ENCODE results near the gene GNAQ.

GNAQ gene

DNA sequence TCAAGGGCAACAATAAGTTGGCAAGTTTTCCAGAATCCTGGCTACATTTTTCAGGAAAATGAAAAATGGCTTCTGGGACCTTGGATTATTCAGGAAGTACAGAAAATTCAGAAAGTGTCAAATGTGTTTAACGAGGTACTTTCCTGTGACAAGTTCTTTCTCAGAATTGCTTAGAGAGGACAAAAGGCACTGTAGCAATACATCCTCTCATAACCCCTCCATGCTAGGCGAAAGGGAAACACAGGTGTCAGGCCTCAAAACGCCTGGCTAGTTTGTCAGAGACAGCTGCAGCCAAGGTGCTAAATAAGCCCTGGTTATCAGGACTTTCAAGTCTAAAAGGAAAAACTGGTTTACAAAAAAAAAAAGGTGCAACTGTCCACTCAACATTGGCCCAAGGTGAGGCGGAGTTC, 115.2 kb downstream of the GNAQ start:
- in situ Hi-C loops (cut with MboI; ENCODE audit: low sequenced_read_pairs) = no loop called here

DNA sequence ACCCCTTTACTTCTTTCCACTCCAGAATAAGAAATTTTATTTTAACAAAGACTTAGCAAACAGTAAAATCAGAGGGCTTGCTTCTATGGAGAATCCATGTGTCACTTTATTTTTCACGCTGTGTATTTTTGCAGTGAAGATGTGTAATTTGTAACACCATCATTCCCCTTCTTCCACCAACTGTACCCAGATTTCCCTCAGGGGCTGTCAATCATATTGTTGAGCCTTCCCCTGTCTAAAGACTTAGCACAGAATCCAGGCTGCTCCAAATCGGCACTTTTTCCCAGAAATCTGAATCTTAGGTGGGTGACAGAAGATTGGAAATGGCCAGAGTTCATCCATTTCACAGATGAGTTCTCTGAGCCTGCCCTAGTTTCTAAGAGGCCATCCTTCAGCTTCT, 115.9 kb downstream of the GNAQ start:
- in situ Hi-C loops (cut with MboI; ENCODE audit: low sequenced_read_pairs) = no loop called here

DNA sequence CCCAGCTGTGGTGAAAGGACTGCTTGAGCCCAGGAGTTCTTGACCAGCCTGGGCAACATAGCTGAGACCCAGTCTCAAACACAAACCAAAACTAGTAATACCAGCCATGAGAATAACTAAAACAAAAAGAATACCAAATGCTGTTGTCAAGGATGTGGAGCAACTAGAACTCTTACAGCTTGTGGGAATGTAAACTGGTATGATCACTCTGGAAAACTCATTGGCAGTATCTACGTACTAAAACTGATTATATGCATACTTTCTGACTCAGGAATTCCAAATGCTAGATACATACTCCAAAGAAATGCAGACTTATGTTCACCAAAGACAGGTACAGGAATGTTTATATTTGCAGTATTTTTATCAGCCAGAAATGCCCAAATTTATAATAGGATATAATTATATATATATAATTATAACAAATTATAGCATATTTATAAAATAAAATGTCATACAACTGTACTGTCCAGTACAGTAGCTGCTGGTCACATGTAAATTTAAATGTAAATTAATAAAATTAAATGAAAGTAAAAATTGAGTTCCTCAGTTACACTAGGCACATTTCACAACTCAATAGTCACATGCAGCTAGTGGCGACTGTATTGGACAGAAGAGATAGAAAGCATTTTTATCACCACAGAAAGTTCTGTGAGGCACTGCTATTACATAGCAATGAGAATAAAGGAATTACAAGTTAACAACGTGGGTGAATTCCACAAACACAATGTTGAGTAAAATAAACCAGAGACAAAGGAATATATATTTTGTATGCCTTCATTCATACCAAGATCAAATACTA, 118.5 kb downstream of the GNAQ start:
- in situ Hi-C loops (cut with MboI; ENCODE audit: low sequenced_read_pairs) = no loop called here

DNA sequence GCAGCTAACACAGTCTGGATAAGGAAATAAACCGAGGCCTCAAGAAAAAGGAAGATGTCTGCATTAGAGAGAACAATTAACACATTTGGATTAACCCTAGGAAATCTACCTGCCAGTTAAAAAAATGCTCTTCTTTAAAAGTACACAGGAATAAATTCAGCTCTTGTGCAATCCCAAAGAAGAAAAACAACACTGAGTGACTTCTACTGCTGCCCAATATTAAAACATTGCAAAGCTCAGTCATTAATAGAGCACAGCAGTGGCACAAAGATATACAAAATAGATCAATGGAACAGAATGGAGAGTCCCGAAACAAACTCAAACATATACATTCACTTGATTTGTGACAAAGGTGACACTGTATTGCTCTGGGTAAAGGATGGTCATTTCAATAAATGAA, 119.7 kb downstream of the GNAQ start:
- in situ Hi-C loops (cut with MboI; ENCODE audit: low sequenced_read_pairs) = no loop called here

DNA sequence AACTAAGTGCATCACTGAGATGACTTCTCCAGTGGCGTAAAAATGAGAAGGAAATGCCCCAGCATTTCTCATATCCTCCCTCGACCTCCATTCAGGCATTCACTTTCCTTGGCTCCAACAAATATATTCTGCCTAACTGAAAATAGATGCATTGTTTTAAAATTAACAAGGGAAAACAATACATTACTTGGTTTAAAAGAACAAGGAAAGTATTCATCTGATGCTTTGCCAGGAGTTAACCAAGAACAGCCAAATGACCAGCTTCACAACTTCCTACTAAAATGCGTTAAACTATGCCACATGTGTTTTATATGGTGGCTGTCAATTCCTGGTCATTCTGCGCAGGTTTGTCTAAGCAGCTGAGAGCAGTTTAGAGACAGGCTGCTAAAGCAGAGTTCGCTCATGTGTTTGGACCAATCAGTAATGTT, 121.4 kb downstream of the GNAQ start:
- in situ Hi-C loops (cut with MboI; ENCODE audit: low sequenced_read_pairs) = no loop called here

DNA sequence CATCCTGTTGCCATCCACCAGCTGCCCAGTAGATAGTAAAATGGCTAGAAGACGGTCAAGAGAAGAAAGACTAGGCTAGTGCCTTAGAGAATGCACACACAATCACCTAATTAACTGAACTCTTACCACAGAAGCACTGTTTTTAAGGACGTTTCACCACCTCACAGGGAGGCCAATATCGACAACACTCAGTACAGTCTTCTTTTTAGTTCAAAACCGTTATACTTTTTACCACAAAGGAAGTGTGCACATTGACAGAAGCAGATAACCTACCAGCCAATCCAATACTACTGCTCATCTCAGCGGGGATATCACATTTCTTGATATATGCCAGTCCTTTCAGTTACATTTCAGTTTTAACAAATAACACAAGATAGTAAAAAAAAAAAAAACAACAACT, 122.3 kb downstream of the GNAQ start:
- in situ Hi-C loops (cut with MboI; ENCODE audit: low sequenced_read_pairs) = no loop called here

DNA sequence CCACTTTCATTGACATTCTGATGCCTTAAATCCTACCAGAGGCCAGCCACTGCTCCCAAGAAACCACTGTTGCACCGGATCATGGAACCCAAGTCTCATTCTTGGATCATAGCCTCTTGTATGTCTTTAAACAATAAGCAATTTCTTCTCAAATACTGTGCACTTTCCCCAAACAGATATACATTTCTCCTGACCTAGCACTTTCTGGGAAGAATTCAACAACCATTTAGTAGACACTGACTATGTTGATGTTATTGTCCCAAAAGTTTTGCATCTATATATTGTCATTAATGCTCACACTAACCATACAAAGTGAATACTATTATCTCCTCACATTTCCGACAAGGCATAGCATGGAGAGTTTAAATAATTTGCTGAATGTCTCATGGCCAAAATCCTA, 123.3 kb downstream of the GNAQ start:
- in situ Hi-C loops (cut with MboI; ENCODE audit: low sequenced_read_pairs) = no loop called here

DNA sequence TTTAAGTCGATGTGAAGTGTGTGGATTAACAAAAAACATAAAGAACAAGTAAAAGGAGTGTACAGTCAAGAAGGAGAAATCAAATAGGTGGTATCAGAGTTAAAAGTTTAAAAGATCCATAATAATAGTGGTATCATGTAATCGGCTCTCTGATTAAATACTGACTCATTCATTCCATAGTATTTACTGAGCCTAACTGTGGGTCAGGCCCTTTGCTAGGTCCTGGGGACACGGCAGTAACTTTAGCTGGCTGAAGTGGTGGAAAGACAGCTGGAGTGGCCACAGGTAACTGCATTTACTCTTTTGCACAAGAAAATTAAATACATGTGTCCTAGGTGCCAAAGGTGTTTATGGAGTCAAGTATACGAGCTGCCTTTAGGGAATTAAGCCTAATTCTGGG, 124.0 kb downstream of the GNAQ start:
- in situ Hi-C loops (cut with MboI; ENCODE audit: low sequenced_read_pairs) = no loop called here

DNA sequence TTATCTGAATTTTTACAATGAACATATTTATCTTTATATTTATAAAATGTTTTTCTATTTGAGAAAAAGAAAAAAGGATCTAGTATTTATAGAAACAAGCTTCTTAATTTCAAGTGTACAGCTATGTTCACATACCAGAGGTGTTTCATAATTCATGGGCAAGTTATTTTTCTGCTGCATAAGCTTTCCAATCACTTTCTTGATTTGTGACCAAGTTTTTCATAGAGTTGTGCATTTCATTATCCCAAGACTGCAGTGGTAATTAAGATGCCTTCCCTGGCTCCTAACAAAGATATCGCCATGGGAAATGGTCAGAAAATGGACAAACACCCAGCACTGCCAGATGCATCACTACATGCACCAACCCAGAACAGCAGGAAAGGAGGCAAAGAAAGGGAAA, 124.6 kb downstream of the GNAQ start:
- in situ Hi-C loops (cut with MboI; ENCODE audit: low sequenced_read_pairs) = no loop called here

DNA sequence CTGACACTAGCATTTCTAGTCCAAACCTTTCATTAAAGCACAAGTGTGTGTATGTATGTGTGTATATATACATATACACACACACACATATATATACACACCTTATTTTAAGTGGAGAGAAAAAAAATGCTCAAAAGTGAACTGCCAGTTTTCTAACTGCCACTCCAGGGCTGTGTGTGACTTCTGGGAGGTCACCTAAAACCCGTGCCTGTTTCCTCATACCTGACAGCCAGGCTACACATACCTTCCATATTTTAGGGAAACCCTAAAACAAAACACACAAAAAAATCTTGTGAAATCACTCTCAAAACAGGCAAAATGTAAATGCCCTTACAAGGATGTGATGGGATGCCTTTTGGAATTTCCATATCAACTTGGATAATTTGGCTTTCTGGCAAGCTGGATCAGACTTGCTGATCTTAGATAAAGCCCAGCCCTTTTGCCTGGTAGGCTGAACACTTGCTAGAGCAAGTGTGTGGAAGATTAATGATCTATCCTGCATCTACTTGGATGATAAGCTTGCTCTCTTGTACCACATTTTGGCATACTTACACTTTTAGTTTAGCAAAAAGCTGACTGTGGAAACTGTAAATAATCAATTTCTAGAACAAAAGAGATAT, 127.8 kb downstream of the GNAQ start:
- in situ Hi-C loops (cut with MboI; ENCODE audit: low sequenced_read_pairs) = no loop called here

DNA sequence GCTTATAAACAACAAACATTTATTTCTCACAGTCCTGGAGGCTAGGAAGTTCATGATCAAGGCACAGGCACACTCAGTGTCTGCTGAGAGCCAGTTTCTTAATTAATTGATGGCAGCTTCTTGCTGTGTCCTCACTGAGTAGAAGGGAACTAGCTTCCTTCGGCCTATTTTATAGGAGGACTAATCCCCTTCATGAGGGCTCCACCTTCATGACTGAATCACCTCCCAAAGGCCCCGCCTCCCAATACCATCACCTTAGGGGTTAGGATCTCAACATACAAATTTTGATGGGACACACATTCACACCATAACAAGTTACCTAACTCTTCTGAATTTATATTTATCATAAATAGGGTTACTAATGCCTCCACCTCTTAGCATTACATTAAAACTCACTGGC, 129.8 kb downstream of the GNAQ start:
- in situ Hi-C loops (cut with MboI; ENCODE audit: low sequenced_read_pairs) = no loop called here

DNA sequence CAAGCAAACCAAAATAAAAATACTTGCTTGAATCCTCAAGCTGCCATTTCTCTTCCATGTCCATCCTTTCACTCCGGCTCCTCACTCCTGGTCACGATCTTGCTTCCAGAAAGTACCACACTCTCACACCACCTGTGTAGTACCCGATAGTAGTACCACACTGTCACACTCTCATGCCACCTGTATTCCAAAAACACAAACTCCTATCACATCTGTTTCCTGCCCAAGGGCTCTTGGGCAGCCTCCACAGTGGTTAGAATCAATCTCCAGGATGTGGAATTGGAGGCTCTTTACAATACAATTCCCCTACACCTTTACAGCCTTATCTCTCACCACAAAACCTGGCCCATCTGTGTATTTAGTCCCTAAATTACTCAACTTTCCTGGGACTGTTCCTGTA, 130.6 kb downstream of the GNAQ start:
- in situ Hi-C loops (cut with MboI; ENCODE audit: low sequenced_read_pairs) = no loop called here

DNA sequence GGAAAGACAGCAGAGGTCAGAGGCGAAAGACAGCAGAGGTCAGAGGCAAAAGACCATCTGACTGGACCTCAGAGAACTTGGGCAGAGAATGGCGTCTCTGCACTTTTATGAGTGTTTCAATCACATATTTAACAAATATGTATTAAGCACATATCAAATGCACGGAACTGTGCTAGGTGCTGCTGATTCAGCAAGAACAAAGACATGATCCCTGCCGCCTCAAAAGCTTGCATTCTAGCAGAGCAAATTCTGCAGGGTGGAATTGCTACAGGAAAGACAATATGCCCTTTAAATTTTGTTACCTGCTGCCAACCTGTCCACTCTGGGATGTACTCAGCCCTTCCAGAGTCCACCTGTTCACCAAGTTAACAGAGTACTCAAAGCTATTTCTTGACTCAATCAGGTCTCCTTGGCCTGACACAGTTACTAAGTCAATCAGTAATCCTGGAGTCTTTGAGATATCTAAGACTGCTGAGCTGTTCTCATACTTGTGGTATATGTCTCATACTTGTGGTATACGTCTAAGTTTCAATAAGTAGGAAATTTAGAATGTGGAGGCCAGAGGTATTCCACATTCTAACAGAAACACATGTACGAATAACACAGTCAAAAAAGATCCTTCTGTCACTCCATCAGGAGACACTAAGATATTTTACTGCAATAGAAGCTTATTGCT, 131.8 kb downstream of the GNAQ start:
- in situ Hi-C loops (cut with MboI; ENCODE audit: low sequenced_read_pairs) = no loop called here

DNA sequence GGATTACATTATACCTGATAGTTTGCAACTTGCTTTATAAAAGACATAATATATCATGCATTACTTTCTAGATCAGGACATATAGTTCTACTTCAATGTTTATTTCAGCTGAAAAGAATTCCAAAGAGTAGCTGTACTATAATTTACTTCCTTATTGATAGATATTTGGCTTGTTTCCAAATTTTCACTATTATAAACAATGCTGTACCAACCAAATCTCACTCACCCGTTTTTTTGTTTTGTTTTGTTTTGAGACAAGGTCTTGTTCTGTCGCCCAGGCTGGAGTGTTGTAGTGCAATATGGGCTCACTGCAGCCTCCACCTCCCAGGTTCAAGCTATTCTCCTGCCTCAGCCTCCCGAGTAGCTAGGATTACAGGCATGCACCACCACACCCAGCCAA, 132.7 kb downstream of the GNAQ start:
- in situ Hi-C loops (cut with MboI; ENCODE audit: low sequenced_read_pairs) = no loop called here

DNA sequence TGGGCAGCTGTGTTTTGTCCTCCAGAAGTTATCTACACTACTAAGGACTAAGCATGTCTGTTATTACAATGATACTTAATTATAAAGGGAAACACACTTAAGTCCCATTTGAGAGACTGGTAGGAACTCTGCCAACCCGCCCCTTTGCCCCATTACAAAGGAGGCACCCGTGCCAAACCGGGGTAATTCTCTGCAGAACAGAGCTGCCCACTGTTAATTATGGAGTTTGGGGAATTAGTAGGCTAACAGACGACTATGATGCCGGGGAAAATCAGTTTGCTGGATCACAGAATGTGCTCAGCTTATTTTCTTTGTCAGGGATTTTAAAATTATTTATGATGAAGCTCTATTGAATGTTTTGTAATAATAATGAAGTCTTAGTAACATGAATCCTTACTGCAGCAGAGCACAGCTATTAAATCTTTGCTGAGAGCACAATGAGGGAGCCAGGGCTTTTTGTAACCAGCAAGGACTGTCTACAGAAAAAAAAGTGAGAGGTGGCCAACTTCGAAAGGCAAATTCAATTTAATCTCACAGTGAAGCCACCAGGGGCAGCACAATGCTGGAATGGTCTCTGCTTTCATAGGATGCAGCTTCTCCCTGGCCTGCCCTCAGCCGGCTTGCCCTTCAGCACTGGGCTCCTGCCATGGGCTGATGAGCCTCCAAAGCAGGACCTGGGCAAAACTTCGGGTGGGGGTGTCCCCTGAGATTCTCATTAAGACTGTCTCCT, 134.5 kb downstream of the GNAQ start:
- in situ Hi-C loops (cut with MboI; ENCODE audit: low sequenced_read_pairs) = no loop called here

DNA sequence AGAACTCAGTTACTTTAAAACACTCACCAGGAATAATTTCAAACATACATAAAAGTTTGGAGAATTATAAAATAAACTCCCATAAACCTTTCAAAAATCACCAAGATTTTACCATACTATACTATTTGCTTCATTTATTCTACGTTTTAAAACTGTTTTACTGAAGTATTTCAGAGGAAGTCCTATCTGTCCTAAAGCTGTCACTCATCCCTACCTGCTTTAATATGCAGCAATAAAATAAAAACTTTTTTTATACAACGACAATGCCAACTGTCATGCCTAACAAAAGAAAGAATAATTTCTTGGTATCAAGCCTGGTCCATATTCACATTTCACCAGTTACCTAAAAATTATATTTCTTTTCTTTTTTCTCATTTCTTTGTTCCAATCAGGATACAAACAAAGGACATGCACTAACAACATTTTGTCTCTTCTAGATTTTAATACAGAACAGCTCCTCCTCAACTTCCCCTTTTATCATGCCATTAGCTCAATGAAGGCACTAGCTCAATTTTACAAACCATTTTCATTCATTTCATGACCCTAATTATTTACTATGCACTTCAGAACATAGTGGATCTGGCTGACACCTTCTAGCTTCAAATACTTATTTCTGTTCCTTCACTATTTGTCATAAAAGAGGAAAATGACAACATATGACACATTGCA, 135.2 kb downstream of the GNAQ start:
- in situ Hi-C loops (cut with MboI; ENCODE audit: low sequenced_read_pairs) = no loop called here

DNA sequence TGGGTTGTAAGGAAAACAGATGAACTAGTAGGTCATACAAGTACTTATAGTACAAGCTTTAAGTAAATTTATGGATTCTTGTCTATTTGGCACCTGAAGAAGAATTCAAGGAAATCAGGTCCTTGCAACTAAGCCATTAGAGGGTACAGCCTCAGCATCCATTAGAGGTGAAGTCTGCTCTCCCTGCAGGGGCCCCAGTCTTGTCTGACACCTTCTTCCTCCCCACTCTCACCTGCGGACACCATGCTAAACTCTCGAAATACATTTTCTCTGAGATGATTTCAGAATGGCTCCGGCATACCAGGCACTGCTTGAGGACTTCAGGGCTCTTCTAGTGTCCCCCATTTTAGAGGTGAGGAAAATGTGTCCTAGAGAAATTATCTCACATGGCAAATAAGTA, 137.9 kb downstream of the GNAQ start:
- in situ Hi-C loops (cut with MboI; ENCODE audit: low sequenced_read_pairs) = no loop called here

DNA sequence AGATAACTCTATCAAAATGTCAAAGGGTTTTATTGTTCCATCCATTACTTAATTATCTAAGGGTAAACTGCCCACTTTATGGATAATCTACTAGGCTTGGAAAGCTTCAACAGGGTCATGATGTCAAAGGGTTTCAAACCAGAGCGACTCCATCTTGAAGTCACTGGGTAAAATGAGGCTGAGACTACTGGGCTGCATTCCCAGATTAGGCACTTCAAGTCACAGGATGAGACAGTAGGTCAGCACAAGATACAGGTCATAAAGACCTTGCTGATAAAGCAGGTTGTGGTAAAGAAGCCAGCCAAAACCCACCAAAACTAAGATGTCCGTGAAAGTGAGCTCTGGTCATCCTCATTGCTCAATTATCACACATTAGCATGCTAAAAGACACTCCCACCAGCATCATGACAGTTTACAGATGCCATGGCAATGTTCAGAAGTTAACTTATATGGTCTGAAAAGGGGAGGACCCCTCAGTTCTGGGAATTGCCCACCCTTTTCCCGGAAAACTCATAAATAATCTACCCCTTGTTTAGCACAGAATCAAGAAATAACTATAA, 138.6 kb downstream of the GNAQ start:
- in situ Hi-C loops (cut with MboI; ENCODE audit: low sequenced_read_pairs) = no loop called here

DNA sequence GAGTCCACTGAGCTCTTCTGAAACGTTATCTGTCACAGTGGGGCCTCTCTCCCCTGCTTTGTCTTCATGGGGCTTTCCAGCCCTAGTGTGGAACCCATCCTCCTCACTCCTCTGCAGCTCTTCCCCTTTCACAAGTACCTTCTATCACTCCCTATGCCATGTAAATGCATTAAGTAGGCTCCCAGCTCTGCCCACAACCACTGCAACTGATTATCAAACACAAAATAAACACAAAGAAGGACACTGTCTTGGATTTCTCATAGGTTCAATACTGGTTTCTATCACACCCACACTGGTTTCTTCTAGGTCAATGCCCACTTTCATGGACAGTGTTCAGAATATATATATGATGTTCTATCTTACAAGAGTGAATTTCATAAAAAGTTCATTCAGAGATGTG, 139.4 kb downstream of the GNAQ start:
- in situ Hi-C loops (cut with MboI; ENCODE audit: low sequenced_read_pairs) = no loop called here

DNA sequence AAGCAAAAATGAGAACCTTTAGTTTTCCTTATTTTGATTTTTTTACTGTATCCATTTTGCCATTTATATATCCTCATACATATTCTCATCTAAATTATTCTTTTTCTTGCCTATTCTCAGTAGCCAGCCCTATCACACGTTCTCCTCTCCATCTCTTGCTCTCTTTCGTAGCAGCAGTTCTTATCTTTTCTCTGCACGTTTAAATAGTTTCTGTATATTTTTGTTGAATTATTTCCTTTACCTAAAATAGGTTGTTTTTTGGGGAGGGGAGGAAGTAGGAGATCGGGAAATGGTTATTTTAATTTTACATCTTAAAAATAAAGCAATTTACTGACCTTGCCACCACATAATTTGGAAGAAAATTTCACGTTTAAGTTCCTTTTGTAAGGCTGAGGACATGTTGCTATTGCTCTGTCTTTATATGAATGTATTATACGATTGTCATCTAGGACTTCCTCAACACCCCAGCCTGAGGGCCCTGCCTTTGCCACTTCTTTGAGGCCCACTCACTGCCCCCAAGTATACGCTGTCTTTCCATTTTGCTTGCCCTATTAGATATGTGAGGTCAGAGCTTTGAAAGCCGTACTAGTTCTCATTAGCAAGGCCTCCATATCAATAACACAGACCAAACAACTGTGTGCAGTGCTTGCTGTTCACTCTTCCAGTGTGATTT, 140.3 kb downstream of the GNAQ start:
- in situ Hi-C loops (cut with MboI; ENCODE audit: low sequenced_read_pairs) = no loop called here

Data from HL-60/S4 treated with phorbol 12-myristate 13-acetate at 8.2 ng/mL for 4 days and 3 days (cell line).